ENCODE results near the gene SLC25A30. TPM values are rescaled to one million over a fixed set of nuclear protein-coding genes. Genes with fewer than 3 reads are reported as not detected.
A peak's percentile ranks its signal among the peaks of the same experiment; 100 is the strongest.

The SLC25A30 gene
- total RNA-seq, 1 donor from 2014 or later, result 5.7 TPM

DNA sequence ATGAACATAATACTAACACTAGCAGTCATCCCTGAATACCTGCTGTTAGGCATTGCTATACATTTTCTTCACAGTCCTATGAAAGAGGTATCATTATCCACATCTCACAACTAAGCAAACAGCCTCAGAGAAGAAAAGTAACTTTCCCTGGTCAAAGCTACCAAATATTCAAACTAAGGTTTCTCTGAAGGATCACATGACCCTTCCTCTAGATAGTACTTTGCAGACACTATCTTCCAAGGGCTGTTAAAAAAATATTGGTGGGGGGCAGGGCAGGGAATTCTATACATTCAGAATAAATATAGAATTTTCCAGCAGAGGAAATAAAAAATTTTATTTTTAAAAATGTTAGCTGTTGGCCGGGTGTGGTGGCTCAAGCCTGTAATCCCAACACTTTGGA, 3.1 kb downstream of the SLC25A30 start:
- TF ChIP-seq, protein P1, sequence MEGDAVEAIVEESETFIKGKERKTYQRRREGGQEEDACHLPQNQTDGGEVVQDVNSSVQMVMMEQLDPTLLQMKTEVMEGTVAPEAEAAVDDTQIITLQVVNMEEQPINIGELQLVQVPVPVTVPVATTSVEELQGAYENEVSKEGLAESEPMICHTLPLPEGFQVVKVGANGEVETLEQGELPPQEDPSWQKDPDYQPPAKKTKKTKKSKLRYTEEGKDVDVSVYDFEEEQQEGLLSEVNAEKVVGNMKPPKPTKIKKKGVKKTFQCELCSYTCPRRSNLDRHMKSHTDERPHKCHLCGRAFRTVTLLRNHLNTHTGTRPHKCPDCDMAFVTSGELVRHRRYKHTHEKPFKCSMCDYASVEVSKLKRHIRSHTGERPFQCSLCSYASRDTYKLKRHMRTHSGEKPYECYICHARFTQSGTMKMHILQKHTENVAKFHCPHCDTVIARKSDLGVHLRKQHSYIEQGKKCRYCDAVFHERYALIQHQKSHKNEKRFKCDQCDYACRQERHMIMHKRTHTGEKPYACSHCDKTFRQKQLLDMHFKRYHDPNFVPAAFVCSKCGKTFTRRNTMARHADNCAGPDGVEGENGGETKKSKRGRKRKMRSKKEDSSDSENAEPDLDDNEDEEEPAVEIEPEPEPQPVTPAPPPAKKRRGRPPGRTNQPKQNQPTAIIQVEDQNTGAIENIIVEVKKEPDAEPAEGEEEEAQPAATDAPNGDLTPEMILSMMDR (IDR thresholded peaks at IDR 0.05; ENCODE audit: unreplicated experiment), result no peak
- Mint-ChIP-seq H3K4me3 (ENCODE audit: low read depth) (no peak overlapping the region), H3K27me3 (no peaks in the 10 kb centered on the region), H3K9me3 (ENCODE audit: low read depth) (no peaks in the 10 kb centered on the region), H3K36me3 (ENCODE audit: insufficient read depth) (no peaks in the 10 kb centered on the region), H3K4me1 (ENCODE audit: low read depth) (peaks cover 13% of the 10 kb centered on the region), H3K27ac (peak overlapping the region; percentile 53)
- no peak for DNase-seq (ENCODE audit: low spot score, unreplicated experiment)

DNA sequence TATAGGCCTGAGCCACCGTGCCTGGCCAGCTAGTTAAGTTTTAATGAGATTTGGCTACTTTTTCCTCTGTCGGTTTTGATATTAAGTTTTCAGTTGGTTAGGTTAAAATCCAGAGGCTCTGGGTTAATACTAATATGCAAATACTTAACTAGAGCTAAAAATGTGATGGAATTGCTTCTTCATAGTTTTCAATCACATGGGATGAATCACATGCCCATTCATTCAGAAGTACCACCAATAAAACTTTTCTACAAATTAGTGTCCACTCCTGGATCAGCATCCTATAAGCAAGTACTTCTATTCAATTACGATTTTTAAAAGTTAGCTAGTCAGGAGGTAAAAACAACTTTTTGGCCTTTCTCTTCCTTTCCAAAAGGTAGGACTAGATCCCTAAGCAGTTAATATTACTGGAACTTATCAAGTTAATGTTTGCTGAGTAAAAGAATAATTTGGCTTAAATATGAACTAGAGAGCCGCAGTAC, 4.3 kb downstream of the SLC25A30 start:
- Mint-ChIP-seq H3K4me3 (ENCODE audit: low read depth) (peak overlapping the region; percentile 4), H3K27ac (no peak overlapping the region), H3K36me3 (ENCODE audit: insufficient read depth) (no peaks in the 10 kb centered on the region), H3K9me3 (ENCODE audit: low read depth) (no peaks in the 10 kb centered on the region), H3K27me3 (no peaks in the 10 kb centered on the region), H3K4me1 (ENCODE audit: low read depth) (peaks cover 13% of the 10 kb centered on the region)
- TF ChIP-seq, protein P1 (IDR thresholded peaks at IDR 0.05; ENCODE audit: unreplicated experiment), result no peak
- no peak for DNase-seq (ENCODE audit: low spot score, unreplicated experiment)

DNA sequence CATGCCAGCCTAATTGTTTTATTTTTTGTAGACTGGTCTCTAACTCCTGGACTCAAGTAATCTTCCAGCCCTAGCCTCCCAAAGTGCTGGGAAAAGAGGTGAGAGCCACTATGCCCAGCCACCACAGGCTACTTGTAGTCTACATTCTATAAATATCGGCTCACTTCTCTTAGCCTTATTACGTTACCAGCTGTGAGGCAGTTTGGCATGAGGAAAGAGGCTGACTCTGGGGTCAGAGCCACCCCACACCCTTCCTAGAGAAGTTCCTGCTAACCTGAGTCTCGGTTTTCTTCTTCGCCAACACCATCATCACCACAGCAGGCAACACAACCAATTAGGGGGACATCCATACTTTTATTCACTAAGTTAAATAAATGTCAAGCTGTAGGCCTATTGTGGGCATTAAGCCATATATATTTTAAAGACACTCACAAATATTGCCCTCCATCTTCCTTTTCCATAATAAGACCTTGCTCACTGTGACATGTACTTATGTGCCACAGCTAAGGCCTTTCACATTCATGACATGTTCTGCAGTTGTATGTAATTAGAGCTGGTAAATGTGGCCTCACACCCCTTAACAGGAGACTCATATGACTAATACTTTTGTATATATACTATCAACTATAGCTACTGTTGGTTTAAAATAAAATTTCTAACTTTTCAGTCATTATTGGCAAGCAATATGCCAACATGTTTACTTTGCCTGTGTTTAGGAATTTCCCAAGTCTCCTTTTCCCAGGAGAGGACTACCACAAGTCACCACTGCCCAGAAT, 5.7 kb downstream of the SLC25A30 start:
- H3K27me3 Mint-ChIP-seq, result no peaks in the 10 kb centered on the region
- H3K36me3 Mint-ChIP-seq (ENCODE audit: insufficient read depth), result peaks cover 7% of the 10 kb centered on the region
- H3K4me3 Mint-ChIP-seq (ENCODE audit: low read depth), result no peak overlapping the region
- H3K9me3 Mint-ChIP-seq (ENCODE audit: low read depth), result no peaks in the 10 kb centered on the region
- TF ChIP-seq, protein P1 (IDR thresholded peaks at IDR 0.05; ENCODE audit: unreplicated experiment), result no peak
- H3K4me1 Mint-ChIP-seq (ENCODE audit: low read depth), result peaks cover 10% of the 10 kb centered on the region
- DNase-seq (ENCODE audit: low spot score, unreplicated experiment), result no peak
- no peak overlapping the region for H3K27ac Mint-ChIP-seq

DNA sequence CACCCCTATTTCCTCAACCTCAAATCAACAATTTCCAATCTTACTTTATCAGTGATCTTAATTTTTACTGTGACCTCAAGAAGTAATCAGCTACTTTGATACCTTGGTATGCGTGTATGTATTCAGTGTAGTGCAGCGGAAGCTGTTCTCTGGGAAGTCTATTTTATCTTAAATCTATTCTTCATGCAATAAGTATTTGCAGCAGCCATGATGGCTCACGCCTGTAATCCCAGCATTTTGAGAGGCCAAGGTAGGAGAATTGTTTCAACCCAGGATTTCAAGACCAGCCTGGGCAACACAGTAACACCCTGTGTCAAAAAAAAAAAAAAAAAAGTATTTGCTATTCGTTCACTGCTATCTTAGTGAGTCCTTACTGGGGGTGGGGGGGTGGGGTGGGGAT, 6.5 kb downstream of the SLC25A30 start:
- TF ChIP-seq, protein P1 (IDR thresholded peaks at IDR 0.05; ENCODE audit: unreplicated experiment), result no peak
- Mint-ChIP-seq H3K4me3 (ENCODE audit: low read depth) (no peak overlapping the region), H3K9me3 (ENCODE audit: low read depth) (no peaks in the 10 kb centered on the region), H3K36me3 (ENCODE audit: insufficient read depth) (peaks cover 9% of the 10 kb centered on the region), H3K27me3 (no peaks in the 10 kb centered on the region), H3K4me1 (ENCODE audit: low read depth) (peaks cover 7% of the 10 kb centered on the region), H3K27ac (no peak overlapping the region)
- no peak for DNase-seq (ENCODE audit: low spot score, unreplicated experiment)

DNA sequence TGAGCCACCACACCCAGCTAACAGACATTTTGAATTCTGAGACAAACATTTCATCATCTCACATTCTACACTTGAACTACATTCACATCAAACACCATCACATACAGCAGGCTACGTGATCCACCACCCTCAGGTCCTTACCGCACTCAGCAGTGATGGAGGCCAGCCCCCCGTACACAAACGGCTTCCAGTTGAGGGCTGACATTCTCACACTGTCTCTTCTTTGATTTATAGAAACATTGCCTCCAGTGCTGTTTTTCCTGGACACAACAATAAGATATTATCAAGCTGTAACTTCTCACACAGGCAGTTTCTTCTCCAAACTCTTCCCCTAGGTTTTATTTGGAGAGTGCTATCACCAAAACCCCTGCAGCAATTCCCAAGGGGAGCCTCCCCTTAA, 7.0 kb downstream of the SLC25A30 start:
- H3K36me3 Mint-ChIP-seq (ENCODE audit: insufficient read depth), result peaks cover 12% of the 10 kb centered on the region
- H3K27ac Mint-ChIP-seq, result no peak overlapping the region
- H3K4me3 Mint-ChIP-seq (ENCODE audit: low read depth), result no peak overlapping the region
- no peak for DNase-seq (ENCODE audit: low spot score, unreplicated experiment)
- peaks cover 7% of the 10 kb centered on the region for H3K4me1 Mint-ChIP-seq (ENCODE audit: low read depth)
- no peaks in the 10 kb centered on the region for H3K27me3 Mint-ChIP-seq
- TF ChIP-seq, protein P1 (IDR thresholded peaks at IDR 0.05; ENCODE audit: unreplicated experiment), result no peak
- no peaks in the 10 kb centered on the region for H3K9me3 Mint-ChIP-seq (ENCODE audit: low read depth)
